ENCODE data around the gene CLTA.

GRCh38 chr9:36217256-36217968 is 26.7 kb downstream of the CLTA start:
- TF ChIP-seq, protein P1, sequence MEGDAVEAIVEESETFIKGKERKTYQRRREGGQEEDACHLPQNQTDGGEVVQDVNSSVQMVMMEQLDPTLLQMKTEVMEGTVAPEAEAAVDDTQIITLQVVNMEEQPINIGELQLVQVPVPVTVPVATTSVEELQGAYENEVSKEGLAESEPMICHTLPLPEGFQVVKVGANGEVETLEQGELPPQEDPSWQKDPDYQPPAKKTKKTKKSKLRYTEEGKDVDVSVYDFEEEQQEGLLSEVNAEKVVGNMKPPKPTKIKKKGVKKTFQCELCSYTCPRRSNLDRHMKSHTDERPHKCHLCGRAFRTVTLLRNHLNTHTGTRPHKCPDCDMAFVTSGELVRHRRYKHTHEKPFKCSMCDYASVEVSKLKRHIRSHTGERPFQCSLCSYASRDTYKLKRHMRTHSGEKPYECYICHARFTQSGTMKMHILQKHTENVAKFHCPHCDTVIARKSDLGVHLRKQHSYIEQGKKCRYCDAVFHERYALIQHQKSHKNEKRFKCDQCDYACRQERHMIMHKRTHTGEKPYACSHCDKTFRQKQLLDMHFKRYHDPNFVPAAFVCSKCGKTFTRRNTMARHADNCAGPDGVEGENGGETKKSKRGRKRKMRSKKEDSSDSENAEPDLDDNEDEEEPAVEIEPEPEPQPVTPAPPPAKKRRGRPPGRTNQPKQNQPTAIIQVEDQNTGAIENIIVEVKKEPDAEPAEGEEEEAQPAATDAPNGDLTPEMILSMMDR (IDR thresholded peaks at IDR 0.05): no peak
- no peak for TF ChIP-seq EZH2 (IDR thresholded peaks at IDR 0.05)
